Natural killer cell (primary cell): ENCODE measurements around the gene GSPT1. TPM values are rescaled to one million over a fixed set of nuclear protein-coding genes. Genes with fewer than 3 reads are reported as not detected.
"Not testable (repeated sequence)": the region's sequence is repeated elsewhere in the genome, so short reads cannot be mapped to it uniquely, and the experiment has no call there.

Experiments used
- ATAC-seq, 3 donors: fragments of 150-1000 bp in 2 of 3; fragments of 200-7000 bp in 1 of 3; cut with Tn5 transposase; 1 replicate in 1 of 3; 2 replicates in 2 of 3; pipeline ENCODE4 v1.10.0; 2021; ENCODE audit warnings: mild to moderate bottlenecking in 2 of 3, moderate library complexity in 2 of 3
- DNase-seq, 2 donors: peaks; one replicate each; pipeline versions ENCODE4 v3.0.0 to v3.0.0-alpha.2; 2013 to 2021; ENCODE audit warnings: mixed read lengths in 1 of 2
- H3K27ac ChIP-seq: one replicate; pipeline ENCODE4 v1.5.1; 2013; ENCODE audit warnings: mild to moderate bottlenecking, low read length
- H3K27me3 ChIP-seq: one replicate; pipeline ENCODE4 v1.6.1; 2013; ENCODE audit warnings: low read length; ENCODE audit not compliant: control insufficient read depth, insufficient read depth
- H3K36me3 ChIP-seq: one replicate; pipeline ENCODE4 v1.6.1; 2013; ENCODE audit warnings: low read length; ENCODE audit not compliant: control insufficient read depth, insufficient read depth
- H3K4me1 ChIP-seq: one replicate; pipeline ENCODE4 v1.6.1; 2013; ENCODE audit warnings: low read length; ENCODE audit not compliant: control insufficient read depth, insufficient read depth
- H3K4me3 ChIP-seq: one replicate; pipeline ENCODE4 v1.5.1; 2013; ENCODE audit warnings: low read length
- H3K9me3 ChIP-seq: one replicate; pipeline ENCODE4 v1.6.1; 2013; ENCODE audit warnings: low read length; ENCODE audit not compliant: control insufficient read depth, insufficient read depth
- H3K27ac Mint-ChIP-seq, 2 donors: one replicate each; pipeline ENCODE4 v1.8.0; 2022; ENCODE audit warnings: mild to moderate bottlenecking in 2 of 2, mixed read lengths in 2 of 2, moderate library complexity in 1 of 2
- H3K27me3 Mint-ChIP-seq, 2 donors: one replicate each; pipeline ENCODE4 v1.8.0; 2022; ENCODE audit warnings: low read depth in 2 of 2, mixed read lengths in 2 of 2
- H3K36me3 Mint-ChIP-seq: one replicate; pipeline ENCODE4 v1.8.0; 2022; ENCODE audit warnings: mixed read lengths
- H3K4me1 Mint-ChIP-seq, 2 donors: one replicate each; pipeline ENCODE4 v1.8.0; 2022; ENCODE audit warnings: mixed read lengths in 2 of 2
- H3K4me3 Mint-ChIP-seq: one replicate; pipeline ENCODE4 v1.8.0; 2022; ENCODE audit warnings: mild to moderate bottlenecking, moderate library complexity, mixed read lengths
- H3K9me3 Mint-ChIP-seq, 2 donors: one replicate each; pipeline ENCODE4 v1.8.0; 2022; ENCODE audit warnings: mixed read lengths in 2 of 2
- WGBS: methylation state at CpG from one replicate; pipeline ENCODE4 v1.1.7; 2013; ENCODE audit warnings: missing lambda C conversion rate; ENCODE audit not compliant: insufficient coverage; 5-methylcytosine and 5-hydroxymethylcytosine counted together
- intact Hi-C: fragments of 100-400 bp; cut with micrococcal nuclease; formaldehyde crosslinking; loops from one replicate; pipeline ENCODE4 v1.14.2; 2022
- total RNA-seq, 4 donors: library from RNA; stranded (reverse); fragments of 120-200 nt in 1 of 4; gene quantifications; one replicate each; pipeline versions ENCODE4 v1.2.3 to v1.2.4, GENCODE V29; 2013 to 2022
- TF ChIP-seq, protein P1 (sequence below): fragments of 200-600 bp; IDR thresholded peaks from one replicate; pipeline ENCODE4 v1.8.0; 2022; ENCODE audit warnings: antibody characterized with exemption

Gene GSPT1
- total RNA-seq, 3 donors from 2014 or later (not counting 1 experiment from before 2014, with no cell fraction given) = 51.4 to 77.8 (median 60.8) TPM

DNA sequence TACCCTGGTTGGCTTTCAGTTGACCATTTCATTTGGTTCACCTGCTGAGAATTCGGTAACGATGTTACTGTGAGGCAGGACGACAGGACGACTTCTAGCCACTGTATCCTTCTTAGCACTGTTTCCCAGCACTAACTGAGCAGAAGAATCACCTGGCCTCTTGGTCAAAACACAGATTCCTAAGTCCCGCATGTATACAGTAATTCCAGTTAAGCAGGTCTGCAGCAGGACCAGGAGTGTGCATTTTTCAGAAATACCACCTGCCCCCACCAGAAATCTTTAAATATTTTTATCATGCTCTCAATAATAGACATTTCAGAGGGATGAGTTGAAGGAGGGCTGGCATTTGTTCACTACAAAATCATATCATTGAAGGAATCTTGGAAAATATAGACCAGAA lies 87.1 kb downstream of the GSPT1 start:
- H3K36me3 ChIP-seq = no peaks in the 10 kb centered on the region
- H3K27ac ChIP-seq = no peak overlapping the region
- 95% methylated on average over 5 of the region's 5 CpGs for WGBS
- no peak for ATAC-seq
- no peak for DNase-seq
- no peaks in the 10 kb centered on the region for H3K9me3 Mint-ChIP-seq
- no peaks in the 10 kb centered on the region for H3K36me3 Mint-ChIP-seq
- no peaks in the 10 kb centered on the region for H3K27me3 ChIP-seq
- H3K4me3 ChIP-seq = no peak overlapping the region
- no peaks in the 10 kb centered on the region for H3K9me3 ChIP-seq
- intact Hi-C loops = no loop called here
- no peak overlapping the region for H3K4me3 Mint-ChIP-seq
- TF ChIP-seq, protein P1, sequence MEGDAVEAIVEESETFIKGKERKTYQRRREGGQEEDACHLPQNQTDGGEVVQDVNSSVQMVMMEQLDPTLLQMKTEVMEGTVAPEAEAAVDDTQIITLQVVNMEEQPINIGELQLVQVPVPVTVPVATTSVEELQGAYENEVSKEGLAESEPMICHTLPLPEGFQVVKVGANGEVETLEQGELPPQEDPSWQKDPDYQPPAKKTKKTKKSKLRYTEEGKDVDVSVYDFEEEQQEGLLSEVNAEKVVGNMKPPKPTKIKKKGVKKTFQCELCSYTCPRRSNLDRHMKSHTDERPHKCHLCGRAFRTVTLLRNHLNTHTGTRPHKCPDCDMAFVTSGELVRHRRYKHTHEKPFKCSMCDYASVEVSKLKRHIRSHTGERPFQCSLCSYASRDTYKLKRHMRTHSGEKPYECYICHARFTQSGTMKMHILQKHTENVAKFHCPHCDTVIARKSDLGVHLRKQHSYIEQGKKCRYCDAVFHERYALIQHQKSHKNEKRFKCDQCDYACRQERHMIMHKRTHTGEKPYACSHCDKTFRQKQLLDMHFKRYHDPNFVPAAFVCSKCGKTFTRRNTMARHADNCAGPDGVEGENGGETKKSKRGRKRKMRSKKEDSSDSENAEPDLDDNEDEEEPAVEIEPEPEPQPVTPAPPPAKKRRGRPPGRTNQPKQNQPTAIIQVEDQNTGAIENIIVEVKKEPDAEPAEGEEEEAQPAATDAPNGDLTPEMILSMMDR = no peak
- H3K4me1 Mint-ChIP-seq = no peaks in the 10 kb centered on the region
- H3K27me3 Mint-ChIP-seq = no peaks in the 10 kb centered on the region
- no peaks in the 10 kb centered on the region for H3K4me1 ChIP-seq
- H3K27ac Mint-ChIP-seq = no peak overlapping the region

DNA sequence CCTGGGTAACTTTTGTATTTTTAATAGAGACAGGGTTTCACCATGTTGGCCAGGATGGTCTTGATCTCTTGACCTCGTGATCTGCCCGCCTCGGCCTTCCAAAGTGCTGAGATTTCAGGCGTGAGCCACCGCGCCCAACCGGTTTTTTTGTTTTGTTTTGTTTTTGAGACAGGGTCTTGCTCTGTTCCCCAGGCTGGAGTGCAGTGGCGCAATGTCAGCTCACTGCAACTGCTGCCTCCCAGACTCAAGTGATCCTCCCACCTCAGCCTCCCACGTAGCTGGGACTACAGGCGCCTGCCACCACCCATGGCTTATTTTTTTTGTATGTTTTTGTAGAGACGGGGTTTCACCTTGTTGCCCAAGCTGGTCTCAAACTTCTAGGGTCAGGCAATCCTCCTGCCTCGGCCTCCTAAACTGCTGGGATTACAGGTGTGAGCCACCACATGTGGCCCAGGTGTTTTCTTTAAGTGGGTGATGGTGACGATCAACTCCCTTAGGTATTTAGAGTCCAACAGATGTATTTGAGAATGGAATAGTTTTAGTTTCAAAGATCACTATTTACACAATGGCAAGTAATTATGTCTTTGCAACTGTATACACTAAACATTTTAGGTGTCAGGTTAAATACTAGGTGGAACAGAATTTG lies 90.1 kb downstream of the GSPT1 start:
- H3K27ac Mint-ChIP-seq, H3K9me3 Mint-ChIP-seq, H3K4me1 Mint-ChIP-seq, H3K4me1 ChIP-seq, H3K27me3 Mint-ChIP-seq, ATAC-seq, H3K9me3 ChIP-seq, H3K27me3 ChIP-seq, intact Hi-C loops, DNase-seq, H3K36me3 ChIP-seq, H3K4me3 ChIP-seq, H3K27ac ChIP-seq, H3K36me3 Mint-ChIP-seq, H3K4me3 Mint-ChIP-seq: not testable (repeated sequence)
- 92% methylated on average over 13 of the region's 13 CpGs for WGBS

DNA sequence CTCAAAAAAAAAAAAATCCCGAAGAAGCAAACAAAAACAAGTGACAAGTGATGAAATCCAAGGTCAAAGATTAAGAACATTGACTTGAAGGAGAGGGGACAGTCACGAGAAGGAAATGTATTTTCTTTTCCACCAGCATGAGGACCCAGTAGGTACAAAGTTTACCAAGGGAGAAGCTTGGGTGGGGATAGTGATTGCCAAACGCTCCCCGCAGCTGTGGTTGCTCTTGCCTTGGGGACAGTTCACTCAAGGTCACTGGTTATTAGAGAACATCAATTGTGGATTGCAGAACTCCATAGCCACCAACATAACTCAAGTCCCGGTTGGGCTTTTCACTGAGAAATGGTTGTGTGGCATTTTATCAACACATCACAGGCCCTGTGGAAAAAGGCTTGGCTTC lies 91.4 kb downstream of the GSPT1 start:
- Mint-ChIP-seq H3K27me3 (no peaks in the 10 kb centered on the region), H3K4me1 (no peaks in the 10 kb centered on the region), H3K9me3 (no peaks in the 10 kb centered on the region), H3K36me3 (no peaks in the 10 kb centered on the region), H3K27ac (no peak overlapping the region), H3K4me3 (no peak overlapping the region)
- H3K4me3 ChIP-seq = no peak overlapping the region
- TF ChIP-seq, protein P1 = no peak
- H3K27me3 ChIP-seq = no peaks in the 10 kb centered on the region
- intact Hi-C loops = no loop called here
- no peak for DNase-seq
- H3K4me1 ChIP-seq = no peaks in the 10 kb centered on the region
- ATAC-seq = peak in 1 of 3 donors; percentile 35
- no peak overlapping the region for H3K27ac ChIP-seq
- 91% methylated on average over 5 of the region's 5 CpGs for WGBS
- H3K36me3 ChIP-seq = no peaks in the 10 kb centered on the region
- no peaks in the 10 kb centered on the region for H3K9me3 ChIP-seq

DNA sequence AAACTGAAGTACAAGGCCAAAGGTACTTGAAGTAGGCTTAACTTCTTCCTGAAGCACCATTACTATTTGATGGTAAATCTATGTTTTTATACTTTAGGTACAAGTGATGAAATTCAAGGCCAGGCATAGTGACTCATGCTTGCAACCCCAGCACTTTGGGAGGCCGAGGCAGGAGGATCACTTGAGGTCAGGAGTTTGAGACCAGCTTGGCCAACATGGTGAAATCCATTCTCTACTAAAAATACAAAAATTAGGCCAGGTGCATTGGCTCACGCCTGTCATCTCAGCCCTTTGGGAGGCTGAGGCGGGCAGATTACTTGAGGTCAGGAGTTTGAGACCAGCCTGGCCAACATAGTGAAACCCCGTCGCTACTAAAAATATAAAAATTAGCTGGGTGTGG lies 92.1 kb downstream of the GSPT1 start:
- H3K27ac ChIP-seq, H3K27ac Mint-ChIP-seq, intact Hi-C loops, H3K4me3 Mint-ChIP-seq, H3K36me3 Mint-ChIP-seq, H3K4me1 ChIP-seq, DNase-seq, ATAC-seq, H3K36me3 ChIP-seq, H3K27me3 ChIP-seq, H3K9me3 ChIP-seq, H3K9me3 Mint-ChIP-seq, H3K4me1 Mint-ChIP-seq, H3K27me3 Mint-ChIP-seq, H3K4me3 ChIP-seq: not testable (repeated sequence)
- WGBS = 94% methylated on average over 5 of the region's 5 CpGs
